GM18870 (cell line): ENCODE data around the gene TCF4.

Experiments
- ATAC-seq: cut with Tn5 transposase; IDR thresholded peaks from one replicate; pipeline ENCODE4 v1.9.1; 2021; ENCODE audit warnings: moderate library complexity; ENCODE audit not compliant: unreplicated experiment

TCF4 gene

DNA sequence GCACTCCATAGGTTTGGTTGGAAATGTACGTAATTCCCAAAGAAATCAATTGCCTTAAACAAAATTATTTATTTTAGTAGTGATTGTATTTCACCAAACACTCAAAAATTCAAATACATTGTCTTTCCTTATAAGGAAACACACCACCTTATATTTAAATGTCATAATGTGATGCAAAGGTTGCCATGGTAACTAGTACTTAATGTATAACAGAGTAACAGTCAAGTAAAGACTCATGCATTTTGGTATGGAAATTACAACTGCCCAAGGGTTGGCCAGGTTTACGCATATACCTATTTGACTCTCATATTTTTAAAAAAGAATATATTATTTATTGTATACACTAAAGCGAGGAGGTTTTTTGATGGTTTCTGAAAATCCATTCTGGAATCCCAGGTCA lies 231.2 kb downstream of the TCF4 start:
- ATAC-seq = no peak

DNA sequence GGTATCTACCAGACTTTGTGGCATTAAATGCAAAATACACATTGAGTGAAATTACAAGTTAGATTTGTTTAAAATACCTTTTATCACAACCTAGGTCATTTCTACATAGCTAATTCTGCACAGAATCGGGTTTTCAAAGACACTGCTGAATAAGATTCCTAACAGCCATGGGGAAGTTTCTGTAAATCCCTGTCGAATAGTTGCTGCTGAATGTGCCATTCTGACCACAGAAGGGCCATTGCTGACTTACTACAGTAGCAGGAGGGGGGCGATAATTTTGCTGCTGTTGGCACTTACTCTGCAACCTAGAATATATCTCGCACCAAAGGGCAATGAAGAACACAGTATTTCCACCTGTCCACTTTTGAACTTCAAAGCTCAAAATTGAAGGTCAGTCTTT lies 232.8 kb downstream of the TCF4 start:
- no peak for ATAC-seq

DNA sequence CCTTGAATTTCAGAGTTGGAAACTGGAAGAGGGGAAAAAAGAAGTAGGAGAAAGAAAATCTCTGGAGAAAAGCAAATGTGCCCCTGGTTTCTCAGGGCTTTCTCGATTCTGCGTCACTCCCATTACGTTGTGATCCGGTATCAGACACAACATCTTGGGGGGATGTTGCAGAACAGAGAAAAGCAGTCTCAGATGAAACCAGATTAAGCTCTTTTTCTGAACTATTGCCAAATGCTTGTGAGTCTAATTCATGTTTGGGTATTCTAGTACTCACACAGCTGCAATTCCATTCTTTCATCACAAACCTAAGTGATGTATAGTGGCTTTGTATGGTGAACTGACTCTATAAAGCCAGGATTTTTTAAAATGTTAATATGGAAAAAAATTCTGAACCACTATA lies 233.2 kb downstream of the TCF4 start:
- no peak for ATAC-seq

- no peak for ATAC-seq
These were observed 234.2 kb downstream of the TCF4 start for GRCh38 chr18:55353806-55354205.

DNA sequence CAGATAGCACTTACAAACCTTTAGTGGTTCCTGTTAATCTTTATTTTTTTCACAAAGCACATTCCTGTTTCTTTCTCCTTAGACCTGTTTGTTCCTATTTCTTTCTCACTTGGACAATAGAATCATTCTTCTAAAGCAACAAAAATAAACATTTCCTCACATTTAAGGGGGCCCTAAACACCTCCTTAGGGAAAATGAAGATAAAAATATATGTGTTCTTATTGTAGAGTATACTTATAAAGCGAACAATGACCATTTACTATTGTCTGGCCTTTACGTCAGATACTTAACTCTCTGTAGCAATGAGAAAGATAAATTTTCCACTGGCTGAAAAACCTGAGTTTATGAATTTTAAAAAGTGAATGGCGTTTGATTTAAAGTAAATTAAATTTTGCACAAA lies 234.6 kb downstream of the TCF4 start:
- ATAC-seq = no peak

DNA sequence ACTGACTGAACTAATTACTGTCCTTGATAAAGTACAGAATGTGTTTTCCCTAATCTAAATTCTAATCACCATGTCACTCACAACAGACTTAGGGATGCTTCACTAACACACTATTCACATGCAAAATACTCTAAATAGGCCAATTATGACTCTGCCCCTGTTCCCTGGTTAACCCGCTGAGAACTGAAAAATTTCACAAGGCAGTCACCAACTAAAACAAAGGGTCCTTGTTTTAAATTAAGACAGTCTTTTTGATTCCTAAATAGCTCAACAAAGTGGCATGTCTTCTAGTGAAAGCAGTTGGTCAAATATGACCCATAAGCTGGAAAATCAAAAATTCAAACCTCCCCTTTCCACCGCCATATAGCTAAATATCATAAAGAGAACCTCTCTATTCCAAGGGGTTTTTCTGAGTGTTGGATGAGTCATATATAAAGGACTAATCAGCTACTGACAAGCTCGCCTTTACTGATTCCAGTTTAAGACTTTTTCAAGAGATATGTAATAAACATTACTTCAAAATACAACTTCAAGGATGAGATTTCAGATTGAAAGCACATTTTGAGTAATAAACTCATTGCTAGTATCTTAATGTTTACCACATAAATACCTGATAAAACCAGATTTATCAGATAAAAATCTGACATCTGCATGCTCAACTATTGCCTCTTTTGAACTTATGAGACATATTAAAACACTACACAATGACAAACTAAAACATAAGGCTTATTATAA lies 235.8 kb downstream of the TCF4 start:
- ATAC-seq = peak; percentile 66

GRCh38 chr18:55351241-55351691 lies 236.7 kb downstream of the TCF4 start:
- no peak for ATAC-seq

GRCh38 chr18:55349685-55350084 lies 238.3 kb downstream of the TCF4 start:
- no peak for ATAC-seq

DNA sequence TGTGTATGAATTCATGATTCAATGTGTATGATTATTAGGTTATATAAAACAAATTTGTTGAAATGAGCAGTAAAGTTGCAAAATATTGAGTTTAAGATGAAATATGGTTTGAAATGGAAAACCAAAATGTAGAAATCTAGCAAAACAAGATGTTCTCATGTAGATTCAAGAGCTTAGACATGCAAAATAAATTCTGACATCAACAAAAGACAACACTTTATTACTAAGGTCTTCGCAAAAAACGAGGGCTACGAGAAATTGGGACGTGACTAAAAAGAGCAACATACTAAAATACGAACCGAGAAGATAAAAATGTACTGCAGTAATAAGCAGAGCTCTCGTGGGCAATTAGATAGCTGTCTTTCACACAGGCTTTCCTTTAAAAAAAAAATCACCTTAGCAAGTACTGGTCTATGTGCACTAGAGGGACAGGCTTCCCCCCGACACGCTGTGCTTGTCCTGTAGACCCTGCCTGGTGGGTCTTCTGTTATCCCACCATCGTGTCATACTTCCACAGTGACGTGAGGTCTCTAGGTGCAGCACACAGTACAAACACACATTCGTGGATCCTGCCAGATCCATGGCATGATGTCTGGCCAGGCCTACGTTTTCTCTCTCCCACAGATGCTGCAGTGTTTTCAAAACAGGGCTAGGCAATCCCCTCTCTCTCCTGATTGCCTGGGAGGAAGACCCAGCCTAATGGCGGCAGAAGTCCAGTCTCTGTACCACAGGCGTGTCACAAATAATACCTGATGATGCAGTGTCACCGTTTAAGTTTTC lies 240.8 kb downstream of the TCF4 start:
- no peak for ATAC-seq

DNA sequence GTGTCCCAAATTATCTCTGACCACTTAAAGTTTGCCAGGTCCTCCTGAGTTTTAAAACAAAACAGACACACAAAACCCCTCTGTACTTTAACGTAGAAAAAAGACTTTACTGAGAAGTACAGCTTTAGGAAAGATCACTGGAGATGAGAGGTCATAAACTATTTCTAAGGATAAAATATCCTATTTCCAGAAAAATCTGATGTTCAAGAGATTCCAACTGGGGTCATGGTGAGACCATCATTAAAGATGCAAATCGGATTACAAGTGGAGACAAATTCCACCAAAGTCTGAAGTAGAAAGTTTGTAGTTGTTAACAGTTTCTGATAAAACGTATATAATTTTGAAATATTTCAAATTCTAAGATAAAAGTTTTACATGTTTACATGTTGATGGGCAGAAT lies 241.6 kb downstream of the TCF4 start:
- ATAC-seq = no peak

DNA sequence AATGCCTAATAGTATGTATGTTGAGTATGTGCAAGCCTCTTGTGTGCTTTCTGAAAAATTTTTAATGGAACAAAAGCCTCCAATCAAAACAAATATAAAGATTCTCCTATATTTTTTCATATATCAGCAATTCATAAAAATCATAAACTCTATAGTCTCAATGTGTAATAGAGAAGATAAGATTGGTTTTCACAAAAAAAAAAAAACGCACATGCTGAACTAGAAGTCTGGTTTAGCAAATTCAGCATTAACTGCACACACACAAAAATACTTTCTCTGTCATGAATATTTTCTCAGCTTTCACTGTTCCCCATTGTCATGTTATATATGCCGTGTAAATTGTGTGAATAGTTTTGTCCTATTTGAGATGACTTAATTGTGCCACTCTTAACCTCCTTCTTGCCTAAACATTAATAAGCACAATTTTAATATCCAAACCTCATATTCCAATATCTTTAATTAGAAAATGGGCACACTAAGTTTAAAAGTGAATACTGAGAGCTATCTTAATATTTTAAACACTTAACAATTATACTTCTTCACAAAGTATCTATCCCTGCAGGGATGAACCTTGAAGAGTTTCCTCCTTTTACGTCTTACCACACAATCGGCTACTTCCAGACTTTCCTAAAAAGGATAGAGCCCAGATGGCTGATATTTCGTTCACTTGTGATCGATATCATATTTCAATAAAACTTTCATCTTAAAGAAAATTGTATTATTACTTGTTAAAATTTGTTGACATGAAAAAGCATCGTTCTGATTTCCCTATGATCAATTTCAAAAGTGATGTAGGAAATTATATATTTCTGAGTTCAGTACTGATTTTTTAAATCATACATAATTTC lies 242.7 kb downstream of the TCF4 start:
- ATAC-seq = no peak

DNA sequence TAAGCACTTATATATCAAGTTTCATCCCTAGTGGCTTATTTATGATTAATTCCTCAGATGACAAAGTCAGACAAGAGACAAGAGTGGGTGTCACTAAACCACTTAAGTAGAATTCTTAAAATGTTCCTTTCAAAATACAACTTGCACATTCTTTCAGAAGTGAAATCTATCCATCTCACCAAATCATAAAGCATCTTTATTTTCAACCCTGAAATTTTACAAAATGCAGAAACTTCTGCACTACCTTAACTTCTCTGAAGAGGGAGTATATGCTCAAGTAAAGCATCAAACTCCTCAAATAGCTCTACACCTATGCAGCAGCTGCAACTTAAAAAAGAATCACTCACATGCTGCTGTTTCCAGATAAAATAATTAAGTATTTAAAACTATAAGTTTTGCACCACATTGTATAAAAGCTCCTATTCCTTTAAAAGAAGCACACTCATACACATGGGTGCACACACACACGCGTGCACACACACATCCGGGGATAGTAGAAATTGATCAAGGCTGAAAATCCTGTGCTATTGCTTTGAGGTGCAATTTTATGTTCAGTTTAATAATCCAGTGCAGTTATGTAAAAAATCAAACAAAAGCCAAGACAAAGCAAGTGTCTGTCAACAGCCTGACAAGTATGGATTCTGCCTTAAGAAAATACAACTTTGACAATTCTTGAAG lies 244.5 kb downstream of the TCF4 start:
- ATAC-seq = peak; percentile 58

- no peak for ATAC-seq
These were observed 247.0 kb downstream of the TCF4 start for GRCh38 chr18:55340998-55341397.

GRCh38 chr18:55339990-55340389 lies 248.0 kb downstream of the TCF4 start:
- no peak for ATAC-seq

GRCh38 chr18:55338978-55339650 lies 248.9 kb downstream of the TCF4 start:
- no peak for ATAC-seq

GRCh38 chr18:55337908-55338521 lies 250.0 kb downstream of the TCF4 start:
- peak; percentile 69 for ATAC-seq

- ATAC-seq = no peak
These were observed 250.9 kb downstream of the TCF4 start for GRCh38 chr18:55337138-55337537.

GRCh38 chr18:55336438-55337100 lies 251.4 kb downstream of the TCF4 start:
- ATAC-seq = no peak

DNA sequence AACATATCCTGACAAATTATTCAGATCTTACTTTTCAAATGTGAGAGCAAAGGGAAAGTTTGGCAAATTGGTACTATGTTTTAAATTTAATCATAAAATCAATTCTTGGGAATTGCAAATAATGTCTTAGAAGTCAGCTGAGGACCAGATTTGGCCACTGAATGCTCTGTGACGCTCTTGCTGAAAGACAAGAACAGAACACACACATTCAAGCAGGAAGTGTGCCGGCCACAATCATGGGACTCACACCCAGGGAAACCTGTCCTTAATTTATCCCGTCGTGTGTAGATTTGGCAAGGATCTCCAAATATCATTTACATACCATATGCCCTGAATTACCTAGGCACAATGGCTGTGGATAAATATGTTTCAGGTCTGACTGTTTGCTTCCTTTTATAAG lies 253.1 kb downstream of the TCF4 start:
- no peak for ATAC-seq
